Esophagus squamous epithelium (tissue), 5 donors: ENCODE measurements around the gene LINC00632. TPM values are rescaled to one million over a fixed set of nuclear protein-coding genes. Genes with fewer than 3 reads are reported as not detected.
A peak's percentile ranks its signal among the peaks of the same experiment; 100 is the strongest.

Experiments
- DNase-seq: peaks from one replicate; lab custom pipeline; 2025; lab: John Stamatoyannopoulos, UW
- H3K27ac ChIP-seq, 4 donors: fragments of 200-600 bp; sonication (generic); one replicate each; pipeline ENCODE4 v1.5.1; 2016 to 2019; ENCODE audit warnings: mild to moderate bottlenecking in 1 of 4
- H3K27me3 ChIP-seq, 4 donors: fragments of 200-600 bp; sonication (generic); 1 replicate in 3 of 4; 2 replicates in 1 of 4; pipeline versions ENCODE4 v1.5.1 to v1.6.0; 2017 to 2021; ENCODE audit warnings: antibody characterized with exemption in 1 of 4
- H3K36me3 ChIP-seq, 3 donors: fragments of 200-600 bp; sonication (generic); one replicate each; pipeline ENCODE4 v1.5.1; 2016 to 2019
- H3K4me1 ChIP-seq, 3 donors: fragments of 200-600 bp; sonication (generic); one replicate each; pipeline ENCODE4 v1.5.1; 2017 to 2019
- H3K4me3 ChIP-seq, 4 donors: fragments of 200-600 bp; sonication (generic); 1 replicate in 3 of 4; 2 replicates in 1 of 4; pipeline ENCODE4 v1.5.1; 2016 to 2019; ENCODE audit warnings: mild to moderate bottlenecking in 2 of 4, moderate library complexity in 1 of 4
- H3K9me3 ChIP-seq, 3 donors: fragments of 200-600 bp; sonication (generic); one replicate each; pipeline ENCODE4 v1.5.1; 2016 to 2019
- POLR2A ChIP-seq, 4 donors: fragments of 450-650 bp; IDR thresholded peaks; one replicate each; pipeline ENCODE4 v1.6.1; 2017; ENCODE audit warnings: antibody characterized with exemption in 4 of 4, mild to moderate bottlenecking in 4 of 4, moderate library complexity in 3 of 4
- WGBS, 2 donors: methylation state at CpG; one replicate each; pipeline ENCODE4 v1.1.5; 2018; 5-methylcytosine and 5-hydroxymethylcytosine counted together
- intact Hi-C: fragments of 100-400 bp; cut with DNase I; formaldehyde crosslinking; loops from one replicate; pipeline ENCODE4 v1.15.0; 2022
- total RNA-seq, 4 donors: library from RNA; depleted of rRNA; stranded (reverse); fragments of >200 nt; gene quantifications; one replicate each; pipeline ENCODE4 v1.1.0, GENCODE V29; 2016
- TF ChIP-seq, protein P1 (sequence below), 6 experiments: fragments of 450-650 bp in 4 of 6; fragments of 200-600 bp in 2 of 6; sonication (generic) in 2 of 6; IDR thresholded peaks; one replicate each; pipeline ENCODE4 v1.5.1; 2016 to 2019; ENCODE audit warnings: antibody characterized with exemption in 6 of 6, mild to moderate bottlenecking in 4 of 6, moderate library complexity in 4 of 6
- donor health status: DM: yes; HTN: yes; CAD: no.

Gene LINC00632
- total RNA-seq, 4 donors from 2014 or later = 0.83 to 17.0 (median 4.0) TPM

- DNase-seq = no peak
- TF ChIP-seq, protein P1, sequence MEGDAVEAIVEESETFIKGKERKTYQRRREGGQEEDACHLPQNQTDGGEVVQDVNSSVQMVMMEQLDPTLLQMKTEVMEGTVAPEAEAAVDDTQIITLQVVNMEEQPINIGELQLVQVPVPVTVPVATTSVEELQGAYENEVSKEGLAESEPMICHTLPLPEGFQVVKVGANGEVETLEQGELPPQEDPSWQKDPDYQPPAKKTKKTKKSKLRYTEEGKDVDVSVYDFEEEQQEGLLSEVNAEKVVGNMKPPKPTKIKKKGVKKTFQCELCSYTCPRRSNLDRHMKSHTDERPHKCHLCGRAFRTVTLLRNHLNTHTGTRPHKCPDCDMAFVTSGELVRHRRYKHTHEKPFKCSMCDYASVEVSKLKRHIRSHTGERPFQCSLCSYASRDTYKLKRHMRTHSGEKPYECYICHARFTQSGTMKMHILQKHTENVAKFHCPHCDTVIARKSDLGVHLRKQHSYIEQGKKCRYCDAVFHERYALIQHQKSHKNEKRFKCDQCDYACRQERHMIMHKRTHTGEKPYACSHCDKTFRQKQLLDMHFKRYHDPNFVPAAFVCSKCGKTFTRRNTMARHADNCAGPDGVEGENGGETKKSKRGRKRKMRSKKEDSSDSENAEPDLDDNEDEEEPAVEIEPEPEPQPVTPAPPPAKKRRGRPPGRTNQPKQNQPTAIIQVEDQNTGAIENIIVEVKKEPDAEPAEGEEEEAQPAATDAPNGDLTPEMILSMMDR (IDR thresholded peaks at IDR 0.05) = no peak
- no peak for TF ChIP-seq POLR2A (IDR thresholded peaks at IDR 0.05)
- Histone ChIP-seq H3K9me3 (no peaks in the 10 kb centered on the region), H3K36me3 (no peaks in the 10 kb centered on the region), H3K4me1 (no peaks in the 10 kb centered on the region), H3K27me3 (no peaks in the 10 kb centered on the region), H3K4me3 (no peak overlapping the region), H3K27ac (no peak overlapping the region)
- intact Hi-C loops = no loop called here
- WGBS, 2 donors = 47 to 67% methylated on average over 3 of the region's 3 CpGs
These were observed 11.9 kb upstream of the LINC00632 start for GRCh38 chrX:140697618-140698017.

DNA sequence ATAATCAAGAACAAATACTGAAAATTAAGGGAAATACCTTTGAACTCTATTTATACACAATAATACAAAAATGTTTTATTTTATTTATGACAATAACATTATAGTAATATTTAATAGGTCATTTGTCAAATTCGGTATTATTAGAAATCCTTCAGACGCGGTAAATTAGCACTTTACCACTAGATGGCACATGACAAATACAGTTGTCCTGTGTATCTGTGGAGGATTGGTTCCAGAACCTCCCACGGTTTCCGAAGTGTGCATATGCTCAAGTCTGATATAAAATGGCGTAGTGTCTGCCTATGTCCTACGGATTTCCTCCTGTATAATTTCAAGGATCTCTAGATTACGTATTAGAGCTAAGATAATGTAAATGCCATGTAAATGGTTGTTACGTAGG is 8.1 kb upstream of the LINC00632 start:
- Histone ChIP-seq H3K27me3 (no peaks in the 10 kb centered on the region), H3K4me3 (no peak overlapping the region), H3K4me1 (no peaks in the 10 kb centered on the region), H3K27ac (no peak overlapping the region), H3K36me3 (no peaks in the 10 kb centered on the region), H3K9me3 (no peaks in the 10 kb centered on the region)
- WGBS, 2 donors = 18 to 32% methylated on average over 9 of the region's 9 CpGs
- intact Hi-C loops = no loop called here
- TF ChIP-seq, protein P1 (IDR thresholded peaks at IDR 0.05) = peak in 4 of 6 experiments; percentile 18 to 36 (median 30)
- no peak for TF ChIP-seq POLR2A (IDR thresholded peaks at IDR 0.05)
- no peak for DNase-seq

- H3K4me3 ChIP-seq = no peak overlapping the region
- no peaks in the 10 kb centered on the region for H3K27me3 ChIP-seq
- no peaks in the 10 kb centered on the region for H3K36me3 ChIP-seq
- no peaks in the 10 kb centered on the region for H3K9me3 ChIP-seq
- intact Hi-C loops = no loop called here
- 57 to 58% methylated on average over 6 of the region's 6 CpGs for WGBS, 2 donors
- H3K4me1 ChIP-seq = peaks cover 0 to 29% (median 4%) of the 10 kb centered on the region in 3 donors
- DNase-seq = no peak
- no peak overlapping the region for H3K27ac ChIP-seq
- TF ChIP-seq, protein P1 (IDR thresholded peaks at IDR 0.05) = no peak
- TF ChIP-seq POLR2A (IDR thresholded peaks at IDR 0.05) = no peak
These were observed 1.2 kb downstream of the LINC00632 start for GRCh38 chrX:140710710-140711109.

DNA sequence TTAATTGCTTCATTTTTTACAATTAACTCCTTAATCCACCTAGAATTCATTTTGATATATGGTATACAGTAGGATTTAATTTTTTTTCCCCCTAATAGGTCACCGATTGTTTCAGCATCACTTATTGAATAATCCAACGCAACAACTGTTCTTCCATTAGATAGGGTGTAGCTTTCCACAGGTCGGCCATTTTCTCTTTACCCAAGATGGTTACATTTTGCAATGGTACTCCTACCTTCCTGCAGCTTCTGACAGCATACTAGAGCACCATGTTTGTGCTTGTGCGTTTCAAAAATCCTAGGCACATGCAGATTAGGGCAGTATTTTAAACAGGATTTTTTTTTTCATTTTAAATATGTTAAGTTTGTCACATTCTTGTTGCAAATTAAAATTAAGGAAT is 2.3 kb downstream of the LINC00632 start:
- no peak overlapping the region for H3K4me3 ChIP-seq
- intact Hi-C loops = no loop called here
- no peaks in the 10 kb centered on the region for H3K36me3 ChIP-seq
- H3K27ac ChIP-seq = no peak overlapping the region
- peaks cover 0 to 29% (median 4%) of the 10 kb centered on the region in 3 donors for H3K4me1 ChIP-seq
- no peak for DNase-seq
- H3K9me3 ChIP-seq = no peaks in the 10 kb centered on the region
- H3K27me3 ChIP-seq = no peaks in the 10 kb centered on the region
- no peak for TF ChIP-seq POLR2A (IDR thresholded peaks at IDR 0.05)
- TF ChIP-seq, protein P1 (IDR thresholded peaks at IDR 0.05) = no peak
- 76 to 95% methylated on average over 4 of the region's 4 CpGs for WGBS, 2 donors

GRCh38 chrX:140712413-140713173 is 3.0 kb downstream of the LINC00632 start:
- 1 to 33% methylated on average over 9 to 16 of the region's 16 CpGs for WGBS, 2 donors
- H3K36me3 ChIP-seq = no peaks in the 10 kb centered on the region
- peak overlapping the region in 1 of 4 donors; percentile 48 for H3K27ac ChIP-seq
- intact Hi-C loops = no loop called here
- peak overlapping the region in 3 of 4 donors; percentile 26 to 48 (median 26) for H3K4me3 ChIP-seq
- H3K4me1 ChIP-seq = peaks cover 0 to 29% (median 4%) of the 10 kb centered on the region in 3 donors
- no peaks in the 10 kb centered on the region for H3K9me3 ChIP-seq
- no peaks in the 10 kb centered on the region for H3K27me3 ChIP-seq
- DNase-seq = no peak
- TF ChIP-seq POLR2A (IDR thresholded peaks at IDR 0.05) = no peak
- TF ChIP-seq, protein P1 (IDR thresholded peaks at IDR 0.05) = no peak
